HG03175 (cell line): ENCODE results near the gene RYR1.
"Not testable (repeated sequence)": the region's sequence is repeated elsewhere in the genome, so short reads cannot be mapped to it uniquely, and the experiment has no call there.

ENCODE experiments used
- ATAC-seq: cut with Tn5 transposase; IDR thresholded peaks from one replicate; pipeline ENCODE4 v1.9.1; 2021; ENCODE audit warnings: mild to moderate bottlenecking, moderate library complexity; ENCODE audit not compliant: unreplicated experiment

RYR1 gene

GRCh38 chr19:38512277-38512676 is 78.8 kb downstream of the RYR1 start:
- ATAC-seq, result no peak

- not testable (repeated sequence) for ATAC-seq
Observed at GRCh38 chr19:38513156-38513555, 79.7 kb downstream of the RYR1 start.

GRCh38 chr19:38513762-38514167 is 80.3 kb downstream of the RYR1 start:
- no peak for ATAC-seq

- no peak for ATAC-seq
Observed at GRCh38 chr19:38514812-38515633, 81.5 kb downstream of the RYR1 start.

GRCh38 chr19:38515896-38516295 is 82.4 kb downstream of the RYR1 start:
- no peak for ATAC-seq

- ATAC-seq, result no peak
Observed at GRCh38 chr19:38516802-38517201, 83.3 kb downstream of the RYR1 start.

GRCh38 chr19:38517321-38517720 is 83.8 kb downstream of the RYR1 start:
- no peak for ATAC-seq

- not testable (repeated sequence) for ATAC-seq
Observed at GRCh38 chr19:38517980-38518379, 84.5 kb downstream of the RYR1 start.

GRCh38 chr19:38519168-38519567 is 85.7 kb downstream of the RYR1 start:
- ATAC-seq, result no peak

GRCh38 chr19:38519988-38520387 is 86.5 kb downstream of the RYR1 start:
- ATAC-seq, result no peak

GRCh38 chr19:38522915-38523314 is 89.4 kb downstream of the RYR1 start:
- ATAC-seq, result no peak

GRCh38 chr19:38523319-38523718 is 89.8 kb downstream of the RYR1 start:
- ATAC-seq, result no peak

- ATAC-seq, result no peak
Observed at GRCh38 chr19:38524369-38524768, 90.9 kb downstream of the RYR1 start.

- ATAC-seq, result no peak
Observed at GRCh38 chr19:38524994-38525634, 91.6 kb downstream of the RYR1 start.

GRCh38 chr19:38526430-38526829 is 92.9 kb downstream of the RYR1 start:
- ATAC-seq, result no peak

GRCh38 chr19:38527466-38528136 is 94.1 kb downstream of the RYR1 start:
- ATAC-seq, result no peak

GRCh38 chr19:38528213-38528755 is 94.8 kb downstream of the RYR1 start:
- ATAC-seq, result no peak

GRCh38 chr19:38528931-38529330 is 95.4 kb downstream of the RYR1 start:
- ATAC-seq, result no peak

GRCh38 chr19:38531515-38531914 is 98.0 kb downstream of the RYR1 start:
- ATAC-seq, result no peak

GRCh38 chr19:38532939-38533338 is 99.4 kb downstream of the RYR1 start:
- no peak for ATAC-seq

GRCh38 chr19:38534574-38534973 is 101.1 kb downstream of the RYR1 start:
- no peak for ATAC-seq

- no peak for ATAC-seq
Observed at GRCh38 chr19:38535212-38535611, 101.7 kb downstream of the RYR1 start.
